HepG2 (cell line): Measurements from ENCODE around the gene FMR1.

Experiments
- ATF6 ChIP-seq: sonication (generic); formaldehyde crosslinking; conservative IDR thresholded peaks from 2 replicates; pipeline ENCODE4 v1.4.0; 2020; ENCODE audit warnings: missing genetic modification reagents
- HOXA7 ChIP-seq: sonication (generic); formaldehyde crosslinking; IDR thresholded peaks from 2 replicates; pipeline ENCODE4 v1.8.1; 2022; ENCODE audit warnings: mild to moderate bottlenecking, missing genetic modification reagents, moderate library complexity
- RFX5 ChIP-seq: IDR thresholded peaks from 2 replicates; pipeline ENCODE4 v1.6.1; 2011; ENCODE audit warnings: low read depth, low read length, improper control_type of control experiment
- THYN1 ChIP-seq: sonication (generic); formaldehyde crosslinking; IDR thresholded peaks from 2 replicates; pipeline ENCODE4 v1.8.1; 2023; ENCODE audit warnings: low read depth, mild to moderate bottlenecking, moderate library complexity, missing genetic modification reagents, borderline replicate concordance
- ZBED4 ChIP-seq: sonication (generic); formaldehyde crosslinking; IDR thresholded peaks from 2 replicates; pipeline ENCODE4 v1.4.0; 2020; ENCODE audit warnings: missing genetic modification reagents, borderline replicate concordance
- ZNF274 ChIP-seq: sonication (generic); formaldehyde crosslinking; IDR thresholded peaks from 2 replicates; pipeline ENCODE4 v1.5.1; 2020; ENCODE audit warnings: mild to moderate bottlenecking, missing genetic modification reagents

- TF ChIP-seq HOXA7 (CRISPR knock-in tag) = no peak
- no peak for TF ChIP-seq ZNF274 (CRISPR knock-in tag)
- no peak for TF ChIP-seq RFX5
- no peak for TF ChIP-seq ATF6 (CRISPR knock-in tag)
- TF ChIP-seq ZBED4 (CRISPR knock-in tag) = no peak
- TF ChIP-seq THYN1 (CRISPR knock-in tag) = no peak
Measured at GRCh38 chrX:147917700-147918695, 6.3 kb downstream of the FMR1 start.
